Activated naive CD8-positive, alpha-beta T cell treated with anti-CD3 and anti-CD28 coated beads, Interleukin-2, amount 10 ng/mL, durations not matched to agents 7 days and 5 days (primary cell): ENCODE measurements around the gene CDON. TPM values are rescaled to one million over a fixed set of nuclear protein-coding genes. Genes with fewer than 3 reads are reported as not detected.

Experiments used
- ATAC-seq: fragments of 150-1000 bp; cut with Tn5 transposase; one replicate; pipeline ENCODE4 v1.10.0; 2021; ENCODE audit warnings: low read depth, moderate library complexity
- POLR2A ChIA-PET: fragments of 350-600 bp; sonication (Branson Sonifier 250); formaldehyde crosslinking; loops from one replicate; lab custom pipeline; 2021; ENCODE audit warnings: antibody characterized with exemption; lab: Charles Lee
- DNase-seq: peaks from one replicate; pipeline ENCODE4 v3.0.0; 2021
- H3K27ac Mint-ChIP-seq: one replicate; pipeline ENCODE4 v1.8.0; 2022; ENCODE audit warnings: mild to moderate bottlenecking, mixed read lengths
- H3K27me3 Mint-ChIP-seq: one replicate; pipeline ENCODE4 v1.8.0; 2022; ENCODE audit warnings: mild to moderate bottlenecking, moderate library complexity, mixed read lengths
- H3K36me3 Mint-ChIP-seq: one replicate; pipeline ENCODE4 v1.8.0; 2021; ENCODE audit warnings: mild to moderate bottlenecking, mixed read lengths
- H3K4me1 Mint-ChIP-seq: one replicate; pipeline ENCODE4 v1.8.0; 2021; ENCODE audit warnings: mixed read lengths
- H3K4me3 Mint-ChIP-seq: one replicate; pipeline ENCODE4 v1.8.0; 2022; ENCODE audit warnings: mild to moderate bottlenecking, moderate library complexity, mixed read lengths
- H3K9me3 Mint-ChIP-seq: one replicate; pipeline ENCODE4 v1.8.0; 2021; ENCODE audit warnings: mixed read lengths
- total RNA-seq, 2 experiments: library from RNA; stranded (reverse); gene quantifications; one replicate each; pipeline ENCODE4 v1.2.3, GENCODE V29; 2021

CDON gene
- total RNA-seq, 2 experiments from 2014 or later: 3.4 to 3.9 TPM

GRCh38 chr11:125959931-125960330 is 102.7 kb downstream of the CDON start:
- no peak for ATAC-seq
- H3K27me3 Mint-ChIP-seq: no peaks in the 10 kb centered on the region

GRCh38 chr11:125959511-125959910 is 103.2 kb downstream of the CDON start:
- no peak overlapping the region for H3K4me3 Mint-ChIP-seq
- DNase-seq (no peak), ATAC-seq (no peak)
- no peaks in the 10 kb centered on the region for H3K27me3 Mint-ChIP-seq
- H3K9me3 Mint-ChIP-seq: no peaks in the 10 kb centered on the region
- H3K36me3 Mint-ChIP-seq: peaks cover 3% of the 10 kb centered on the region
- H3K4me1 Mint-ChIP-seq: peaks cover 5% of the 10 kb centered on the region
- H3K27ac Mint-ChIP-seq: no peak overlapping the region
- POLR2A ChIA-PET: no interaction called here

More at GRCh38 chr11:125959931-125960330, 102.7 kb downstream of the CDON start:
- Mint-ChIP-seq H3K36me3 (peaks cover 3% of the 10 kb centered on the region), H3K9me3 (no peaks in the 10 kb centered on the region), H3K4me3 (no peak overlapping the region), H3K27ac (no peak overlapping the region), H3K4me1 (peaks cover 5% of the 10 kb centered on the region)
- POLR2A ChIA-PET: no interaction called here
- no peak for DNase-seq

DNA sequence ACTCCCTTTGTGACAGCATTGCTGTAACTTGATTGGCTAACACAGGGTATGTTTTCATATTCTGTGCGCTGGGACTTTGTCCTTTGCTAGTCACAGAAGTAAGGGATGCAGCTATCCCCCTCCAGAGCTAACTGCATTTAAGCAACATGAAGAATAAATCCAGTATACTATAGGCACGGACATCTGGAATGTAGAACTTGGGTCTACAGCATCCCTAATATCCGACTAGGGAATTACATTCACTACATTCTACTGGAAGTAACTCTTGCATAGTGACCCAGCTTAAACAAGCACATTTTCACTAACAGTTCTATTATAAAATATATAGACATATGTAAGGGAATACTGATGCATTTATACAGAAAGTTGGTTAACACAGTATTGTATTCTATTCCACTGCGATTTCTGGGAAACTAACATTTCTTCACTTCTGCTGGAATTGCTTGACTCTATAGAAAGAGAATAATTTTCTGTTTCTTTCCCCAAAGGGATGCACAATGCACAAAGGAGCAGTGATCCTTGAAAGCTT is 103.7 kb downstream of the CDON start:
- no peak for DNase-seq
- Mint-ChIP-seq H3K9me3 (no peaks in the 10 kb centered on the region), H3K27ac (no peak overlapping the region), H3K27me3 (no peaks in the 10 kb centered on the region), H3K4me3 (no peak overlapping the region), H3K4me1 (peaks cover 5% of the 10 kb centered on the region), H3K36me3 (peaks cover 3% of the 10 kb centered on the region)
- POLR2A ChIA-PET: no interaction called here
- ATAC-seq: no peak

GRCh38 chr11:125957618-125958332 is 104.9 kb downstream of the CDON start:
- ATAC-seq (no peak), DNase-seq (no peak)
- Mint-ChIP-seq H3K4me3 (peak overlapping the region; percentile 75), H3K36me3 (peaks cover 3% of the 10 kb centered on the region), H3K9me3 (no peaks in the 10 kb centered on the region), H3K27ac (no peak overlapping the region), H3K4me1 (peaks cover 5% of the 10 kb centered on the region), H3K27me3 (no peaks in the 10 kb centered on the region)
- POLR2A ChIA-PET: no interaction called here

DNA sequence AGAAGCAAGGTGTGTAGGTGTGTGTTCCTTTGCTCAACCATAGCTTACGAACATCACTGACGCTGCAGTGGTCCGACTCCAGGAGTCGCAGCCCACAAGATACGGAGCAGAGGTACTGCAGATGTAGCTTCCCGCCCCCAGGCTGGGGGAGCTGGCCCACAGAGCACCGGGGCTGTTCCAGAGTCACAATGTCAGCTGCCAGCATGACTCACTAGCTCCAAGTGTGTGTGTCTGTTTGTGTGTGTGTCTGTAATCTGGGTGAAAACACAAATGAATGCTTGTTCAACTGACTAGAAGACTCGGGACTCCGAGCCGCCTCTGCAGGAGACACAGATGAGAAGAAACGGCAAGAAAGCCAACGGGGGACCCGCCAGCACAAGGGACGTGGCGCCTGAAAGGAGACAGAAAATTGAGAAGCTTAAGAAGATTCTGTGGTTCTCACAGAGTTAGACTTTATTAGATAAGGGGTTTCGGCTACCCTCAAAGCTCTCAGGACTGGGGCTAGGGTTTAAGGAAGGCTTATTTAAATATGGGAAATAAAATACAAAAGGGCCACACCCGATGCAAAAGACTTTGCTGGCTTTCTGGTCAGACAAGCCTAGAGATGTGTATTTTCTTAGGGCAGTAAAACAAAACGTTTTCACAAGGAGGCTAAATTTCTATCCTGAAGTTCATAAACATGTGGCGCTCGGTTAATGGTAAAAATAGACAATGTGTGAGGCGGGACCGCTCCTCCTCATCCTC is 106.1 kb downstream of the CDON start:
- POLR2A ChIA-PET: no interaction called here
- no peak for ATAC-seq
- Mint-ChIP-seq H3K9me3 (no peaks in the 10 kb centered on the region), H3K4me3 (no peak overlapping the region), H3K4me1 (peaks cover 5% of the 10 kb centered on the region), H3K27me3 (no peaks in the 10 kb centered on the region), H3K36me3 (peaks cover 3% of the 10 kb centered on the region), H3K27ac (no peak overlapping the region)
- no peak for DNase-seq

DNA sequence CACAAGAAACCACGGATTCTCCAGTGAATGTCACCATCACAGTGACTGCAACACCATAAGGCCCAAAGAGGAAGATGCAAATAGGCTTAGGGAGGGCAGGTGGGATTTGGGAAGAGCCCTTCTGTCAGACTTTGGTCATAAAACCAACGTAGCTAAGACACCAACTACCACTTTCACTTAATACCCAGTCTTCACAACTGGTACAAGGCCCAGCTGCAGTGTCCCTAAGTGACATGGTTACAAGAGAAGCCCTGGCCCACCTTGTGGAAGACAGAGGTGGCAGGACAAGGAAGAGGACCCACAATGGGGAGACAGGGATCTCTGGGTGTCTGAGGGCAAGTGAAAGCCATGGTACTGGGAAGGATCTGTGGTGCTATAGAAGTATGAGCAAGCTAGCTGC is 106.8 kb downstream of the CDON start:
- no peak overlapping the region for H3K4me3 Mint-ChIP-seq
- H3K27ac Mint-ChIP-seq: no peak overlapping the region
- ATAC-seq (no peak), DNase-seq (no peak)
- H3K4me1 Mint-ChIP-seq: peaks cover 5% of the 10 kb centered on the region
- H3K36me3 Mint-ChIP-seq: peaks cover 2% of the 10 kb centered on the region
- no peaks in the 10 kb centered on the region for H3K9me3 Mint-ChIP-seq
- H3K27me3 Mint-ChIP-seq: no peaks in the 10 kb centered on the region
- POLR2A ChIA-PET: no interaction called here

GRCh38 chr11:125954945-125955640 is 107.6 kb downstream of the CDON start:
- H3K36me3 Mint-ChIP-seq: no peaks in the 10 kb centered on the region
- H3K27me3 Mint-ChIP-seq: no peaks in the 10 kb centered on the region
- DNase-seq: no peak
- H3K4me3 Mint-ChIP-seq: no peak overlapping the region
- POLR2A ChIA-PET: no interaction called here
- no peak for ATAC-seq
- no peak overlapping the region for H3K27ac Mint-ChIP-seq
- no peaks in the 10 kb centered on the region for H3K9me3 Mint-ChIP-seq
- H3K4me1 Mint-ChIP-seq: peaks cover 5% of the 10 kb centered on the region

DNA sequence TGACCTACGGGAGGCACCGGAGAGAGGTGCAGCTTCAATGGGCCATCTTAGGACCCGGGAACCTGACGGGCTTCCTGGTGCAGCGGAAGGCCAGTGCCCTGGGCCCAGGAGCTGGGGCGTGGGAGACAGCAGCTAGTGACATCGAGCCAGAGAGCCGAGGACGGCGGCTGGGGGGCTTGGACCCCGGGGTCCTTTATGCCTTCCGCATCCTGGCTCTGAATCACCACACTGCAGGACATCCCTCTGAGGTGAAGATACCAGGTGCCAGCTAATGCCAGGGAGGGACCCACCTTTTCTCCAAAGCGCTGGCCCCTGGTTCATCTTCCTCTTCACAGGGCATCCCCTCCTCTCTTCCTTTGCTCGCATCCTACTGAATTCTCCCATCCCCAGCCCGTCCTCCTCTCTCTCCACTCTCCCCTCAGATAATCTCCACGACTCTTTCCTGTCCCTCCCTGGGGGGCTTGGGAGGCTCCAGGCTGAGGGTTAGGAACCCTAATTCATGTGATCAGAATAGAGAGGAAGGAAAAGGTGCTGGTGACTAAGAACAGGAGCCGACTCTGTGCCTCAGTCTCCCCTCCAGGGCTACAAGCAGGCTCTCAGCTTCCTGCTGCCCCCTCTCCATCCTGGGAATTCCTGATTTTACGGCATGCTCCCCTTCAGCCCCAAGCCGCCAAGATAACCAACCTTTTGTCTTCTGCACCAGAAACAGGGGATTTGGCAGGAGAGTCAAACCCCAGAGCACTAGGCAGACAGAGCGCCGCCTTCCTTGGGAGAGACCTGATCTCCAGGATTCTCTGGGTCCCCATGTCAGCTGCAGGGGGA is 108.3 kb downstream of the CDON start:
- Mint-ChIP-seq H3K27me3 (no peaks in the 10 kb centered on the region), H3K9me3 (no peaks in the 10 kb centered on the region), H3K27ac (no peak overlapping the region), H3K36me3 (no peaks in the 10 kb centered on the region), H3K4me3 (no peak overlapping the region), H3K4me1 (peaks cover 5% of the 10 kb centered on the region)
- POLR2A ChIA-PET: no interaction called here
- DNase-seq (no peak), ATAC-seq (no peak)

DNA sequence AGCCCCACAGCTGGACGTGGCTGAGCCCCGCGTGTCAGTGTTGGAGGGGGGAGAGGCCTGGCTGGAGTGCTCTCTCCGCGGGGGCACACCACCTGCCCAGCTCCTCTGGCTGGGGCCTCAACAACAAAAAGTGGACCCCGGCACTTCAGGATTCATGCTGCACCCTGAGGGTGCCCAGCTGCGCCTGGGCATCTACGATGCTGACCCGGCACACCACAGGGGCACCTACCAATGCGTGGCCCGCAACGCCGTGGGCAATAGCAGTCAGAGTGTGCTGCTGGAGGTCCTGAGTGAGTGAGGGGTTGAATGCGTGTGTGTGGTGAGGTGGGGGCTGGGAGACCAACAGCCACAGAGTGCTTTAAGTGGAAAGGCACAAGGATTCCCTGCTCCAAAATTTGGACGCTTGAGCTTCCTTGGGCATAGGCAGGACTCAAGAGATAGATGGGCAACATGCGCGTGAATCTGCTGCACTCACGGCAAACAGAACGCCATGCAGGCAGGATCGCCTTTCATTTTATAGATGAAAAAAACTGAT is 109.2 kb downstream of the CDON start:
- DNase-seq: no peak
- Mint-ChIP-seq H3K4me1 (peaks cover 5% of the 10 kb centered on the region), H3K36me3 (no peaks in the 10 kb centered on the region), H3K4me3 (no peak overlapping the region), H3K9me3 (no peaks in the 10 kb centered on the region), H3K27me3 (no peaks in the 10 kb centered on the region), H3K27ac (no peak overlapping the region)
- no peak for ATAC-seq
- POLR2A ChIA-PET: no interaction called here

DNA sequence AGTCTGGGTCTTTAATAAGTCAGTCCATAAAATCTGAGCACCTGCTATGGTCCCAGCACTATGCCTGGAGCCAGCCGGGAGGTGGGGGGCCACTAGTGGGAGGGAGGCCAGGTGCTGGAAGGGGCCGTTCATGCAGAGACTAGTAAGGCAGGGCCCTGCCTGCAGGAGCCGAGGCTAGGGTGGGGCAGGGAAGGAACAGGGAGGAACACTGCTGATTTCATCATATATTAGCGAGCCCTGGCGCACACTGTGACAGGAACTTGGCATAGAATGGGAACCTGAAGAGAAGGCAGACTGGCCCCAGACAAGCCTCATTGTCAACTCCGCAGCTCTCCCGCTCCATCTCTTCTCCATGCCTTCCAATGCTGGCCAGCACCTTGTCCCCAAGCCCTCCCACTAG is 109.7 kb downstream of the CDON start:
- DNase-seq: no peak
- Mint-ChIP-seq H3K9me3 (no peaks in the 10 kb centered on the region), H3K4me3 (no peak overlapping the region), H3K27me3 (no peaks in the 10 kb centered on the region), H3K27ac (no peak overlapping the region), H3K4me1 (peaks cover 5% of the 10 kb centered on the region), H3K36me3 (no peaks in the 10 kb centered on the region)
- POLR2A ChIA-PET: no interaction called here
- ATAC-seq: no peak

DNA sequence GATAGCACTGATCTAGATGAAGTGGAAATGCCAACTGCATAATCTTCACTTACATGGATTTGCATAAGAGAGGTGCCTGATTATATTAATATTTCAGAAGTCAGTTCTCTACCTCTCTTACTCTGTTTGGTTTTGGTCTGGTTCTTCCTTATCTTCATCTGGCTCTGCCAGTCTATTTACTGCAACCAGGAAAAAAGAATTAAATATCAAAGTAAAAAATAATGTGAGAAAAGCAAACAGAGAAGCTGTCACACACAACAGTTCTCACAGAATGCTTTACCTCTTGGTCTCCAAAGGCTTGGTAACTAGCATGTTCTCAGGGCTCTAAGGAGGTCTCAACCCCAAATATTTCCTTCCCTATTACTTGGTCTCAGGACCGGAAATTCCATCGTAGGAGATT is 110.1 kb downstream of the CDON start:
- Mint-ChIP-seq H3K36me3 (no peaks in the 10 kb centered on the region), H3K9me3 (no peaks in the 10 kb centered on the region), H3K27me3 (no peaks in the 10 kb centered on the region), H3K27ac (no peak overlapping the region), H3K4me1 (peaks cover under 1% of the 10 kb centered on the region), H3K4me3 (no peak overlapping the region)
- DNase-seq (no peak), ATAC-seq (no peak)
- POLR2A ChIA-PET: no interaction called here

DNA sequence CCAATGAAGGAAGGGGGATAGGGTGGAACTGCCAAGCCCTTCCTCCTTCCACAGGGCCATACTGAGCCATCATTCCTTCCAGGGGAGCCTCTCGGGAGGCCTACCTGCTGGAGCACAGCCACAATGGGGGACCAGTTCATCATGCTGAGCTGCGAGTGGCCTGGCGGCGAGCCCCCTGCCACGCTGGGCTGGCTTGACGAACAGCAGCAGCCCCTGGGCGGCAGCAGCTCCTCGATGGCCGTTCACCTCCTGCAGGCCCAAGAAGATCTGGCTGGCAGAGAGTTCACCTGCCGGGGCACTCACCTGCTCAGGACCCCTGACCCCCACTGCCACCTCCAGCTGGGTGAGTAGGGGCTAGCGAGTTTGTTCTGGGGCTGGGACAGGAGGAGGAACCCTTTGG is 110.9 kb downstream of the CDON start:
- POLR2A ChIA-PET: no interaction called here
- ATAC-seq (no peak), DNase-seq (no peak)
- no peak overlapping the region for H3K27ac Mint-ChIP-seq
- H3K9me3 Mint-ChIP-seq: no peaks in the 10 kb centered on the region
- no peaks in the 10 kb centered on the region for H3K36me3 Mint-ChIP-seq
- H3K27me3 Mint-ChIP-seq: no peaks in the 10 kb centered on the region
- H3K4me1 Mint-ChIP-seq: no peaks in the 10 kb centered on the region
- no peak overlapping the region for H3K4me3 Mint-ChIP-seq
